HT-29 (cell line): ENCODE data around the gene SPAG5. TPM values are rescaled to one million over a fixed set of nuclear protein-coding genes. Genes with fewer than 3 reads are reported as not detected.
"Not testable (repeated sequence)": the region's sequence is repeated elsewhere in the genome, so short reads cannot be mapped to it uniquely, and the experiment has no call there.

Experiments used
- DNase-seq: peaks from one replicate; pipeline ENCODE4 v3.0.0-alpha.2; 2015; ENCODE audit warnings: low spot score
- total RNA-seq: library from RNA; depleted of rRNA; stranded (reverse); fragments of >200 nt; shearing (Covaris generic); gene quantifications from 2 replicates; pipeline ENCODE4 v1.2.3, GENCODE V29; 2014

Gene SPAG5
- total RNA-seq, 1 experiment from 2014 or later = 71.2 TPM

GRCh38 chr17:28610376-28610775, 11.6 kb upstream of the SPAG5 start:
- DNase-seq = no peak

GRCh38 chr17:28604031-28604430, 5.2 kb upstream of the SPAG5 start:
- not testable (repeated sequence) for DNase-seq

GRCh38 chr17:28599311-28600184, 723 bp upstream of the SPAG5 start:
- DNase-seq = peak; percentile 83

DNA sequence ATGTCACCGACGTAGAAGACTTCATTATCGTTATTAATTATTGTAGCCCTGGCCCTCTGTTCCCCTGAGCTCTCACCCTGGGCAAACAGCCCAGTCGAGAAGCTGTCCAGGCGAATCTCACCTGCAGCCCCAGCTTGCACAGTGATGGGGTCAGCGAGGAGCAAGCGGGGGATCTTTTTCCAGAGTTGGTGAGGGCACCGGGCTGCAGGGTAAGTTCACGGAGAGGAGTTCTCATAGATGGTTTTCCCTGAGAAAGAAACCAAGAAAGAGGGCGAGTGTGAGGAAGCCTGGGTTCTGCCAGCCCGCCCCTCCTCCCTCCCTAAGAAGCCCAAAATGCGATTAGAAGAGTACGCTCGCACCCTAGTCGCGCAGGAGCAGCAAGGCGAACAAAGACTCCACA, 436 bp downstream of the SPAG5 start:
- no peak for DNase-seq

GRCh38 chr17:28597606-28598383, 1.0 kb downstream of the SPAG5 start:
- no peak for DNase-seq

- DNase-seq = no peak
These were observed 6.6 kb downstream of the SPAG5 start for GRCh38 chr17:28592260-28592659.

- no peak for DNase-seq
These were observed 13.0 kb downstream of the SPAG5 start for GRCh38 chr17:28585851-28586250.

DNA sequence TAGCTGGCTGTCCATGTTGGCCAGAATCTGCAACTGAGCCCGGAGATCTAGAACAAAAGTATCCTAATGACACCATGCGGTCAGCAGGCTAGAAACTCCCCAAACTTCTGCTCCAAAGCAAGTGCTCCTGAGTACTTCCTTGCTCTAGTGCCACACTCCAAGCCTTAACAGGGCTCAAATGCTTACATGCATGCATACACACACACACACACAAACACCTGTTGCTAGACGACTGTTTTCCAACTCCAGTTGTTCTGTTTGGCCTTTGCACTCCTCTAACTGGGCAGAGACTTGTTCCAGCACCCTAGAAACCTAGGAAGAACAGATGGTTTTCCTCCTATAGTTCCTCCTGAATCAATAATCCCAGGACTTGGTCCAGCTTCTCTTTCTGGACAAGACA, 14.4 kb downstream of the SPAG5 start:
- no peak for DNase-seq

DNA sequence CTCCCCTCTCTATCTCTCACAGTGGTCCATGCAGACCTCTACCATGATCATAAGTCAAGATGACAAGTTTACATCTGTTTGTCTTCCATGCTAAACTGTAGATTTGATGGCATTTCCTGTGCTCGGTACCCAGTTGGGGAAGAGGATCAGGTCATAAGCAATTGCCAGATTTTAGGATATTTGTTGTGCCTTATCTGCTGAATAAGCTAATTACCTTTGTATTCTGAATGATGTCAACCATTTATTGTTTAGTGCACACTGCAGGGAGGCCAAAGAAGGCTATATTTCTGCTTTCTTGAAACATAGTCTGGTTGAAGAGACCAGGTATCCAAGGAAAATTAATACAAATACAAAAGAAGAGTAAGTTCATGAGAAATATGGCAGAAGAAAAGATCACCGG, 16.3 kb downstream of the SPAG5 start:
- DNase-seq = no peak

- DNase-seq = no peak
These were observed 17.9 kb downstream of the SPAG5 start for GRCh38 chr17:28580959-28581358.

DNA sequence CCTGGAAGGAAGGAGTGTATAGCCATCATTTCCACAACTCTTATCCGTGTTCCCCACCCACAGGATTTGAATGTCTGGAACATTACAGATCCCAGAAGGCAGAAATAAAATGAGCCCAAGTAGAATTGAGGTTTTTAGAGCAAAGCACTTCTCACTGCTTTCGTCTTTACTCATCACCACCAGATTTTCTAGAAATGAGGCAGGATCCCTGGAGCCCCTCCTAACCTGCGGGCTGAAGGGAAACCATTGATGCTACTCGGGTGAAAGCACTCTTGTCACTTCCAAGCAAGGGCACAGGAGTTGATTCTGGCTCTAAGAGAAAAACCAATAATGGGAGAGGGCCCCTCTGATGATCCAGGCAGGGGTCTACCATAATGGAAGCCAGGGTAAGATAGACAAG, 19.3 kb downstream of the SPAG5 start:
- no peak for DNase-seq

- no peak for DNase-seq
These were observed 20.3 kb downstream of the SPAG5 start for GRCh38 chr17:28578246-28579195.

GRCh38 chr17:28577466-28577824, 21.4 kb downstream of the SPAG5 start:
- peak; percentile 17 for DNase-seq

DNA sequence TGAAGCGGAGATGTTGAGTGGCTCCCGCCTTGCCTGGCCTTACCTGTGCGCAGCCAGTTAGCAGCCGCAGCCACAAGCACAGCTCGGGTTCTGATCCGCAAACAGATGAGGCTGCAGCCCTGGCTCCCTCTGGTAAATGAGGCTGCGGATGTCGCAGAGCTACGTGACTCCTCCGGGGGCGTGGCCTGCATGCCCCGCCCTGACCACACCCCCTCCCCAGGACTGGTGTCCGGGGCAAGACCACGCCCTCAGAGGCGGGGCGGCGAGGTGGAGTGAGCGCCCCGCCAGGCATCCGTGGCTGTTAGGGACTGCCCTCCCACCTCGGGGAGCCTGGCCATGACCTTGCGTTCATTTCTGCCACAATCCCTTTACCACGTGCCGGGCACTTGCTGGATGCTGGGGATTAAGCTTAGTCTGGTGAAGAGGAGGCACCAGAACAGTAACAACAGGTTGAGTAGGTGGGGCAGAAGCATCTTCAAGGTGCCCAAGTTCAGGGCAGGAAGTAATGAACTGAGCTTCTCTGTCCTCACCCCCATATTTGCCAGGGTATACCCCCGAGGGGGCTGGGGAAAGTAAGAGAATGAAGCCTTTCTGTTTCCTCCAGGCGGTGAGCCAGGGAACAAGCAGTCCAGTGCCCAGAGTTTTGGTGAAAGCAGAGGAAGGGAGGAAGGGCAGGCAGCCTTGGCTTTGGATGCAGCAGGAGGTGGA, 21.9 kb downstream of the SPAG5 start, which contains the start of gene ALDOC:
Gene ALDOC (minus strand): TSS at position 138 of the 708 bp plus-strand sequence. CDS start 1,363 bp downstream, outside the sequence.
- peak; percentile 93 for DNase-seq

DNA sequence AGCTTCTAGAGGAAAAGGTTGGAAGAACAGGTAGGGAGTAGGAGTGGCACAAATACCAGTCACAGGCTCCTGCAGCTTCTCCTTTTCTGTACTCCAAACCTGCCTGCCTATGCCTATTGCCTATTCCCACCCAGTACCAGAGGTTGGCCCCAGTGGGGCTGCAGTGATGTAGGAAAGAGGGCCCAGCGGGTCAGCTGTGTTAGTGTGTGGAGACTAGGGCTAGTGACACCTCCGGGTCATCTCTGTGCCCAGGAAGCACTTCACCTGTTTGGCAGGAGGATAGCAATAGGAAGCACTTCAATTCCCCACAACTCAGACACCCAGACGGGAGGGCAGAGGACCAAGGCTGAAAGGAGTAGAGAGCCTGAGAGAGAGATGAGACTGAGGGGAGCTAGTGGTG, 22.8 kb downstream of the SPAG5 start:
- DNase-seq = not testable (repeated sequence)

- no peak for DNase-seq
These were observed 23.6 kb downstream of the SPAG5 start for GRCh38 chr17:28575126-28575795.

DNA sequence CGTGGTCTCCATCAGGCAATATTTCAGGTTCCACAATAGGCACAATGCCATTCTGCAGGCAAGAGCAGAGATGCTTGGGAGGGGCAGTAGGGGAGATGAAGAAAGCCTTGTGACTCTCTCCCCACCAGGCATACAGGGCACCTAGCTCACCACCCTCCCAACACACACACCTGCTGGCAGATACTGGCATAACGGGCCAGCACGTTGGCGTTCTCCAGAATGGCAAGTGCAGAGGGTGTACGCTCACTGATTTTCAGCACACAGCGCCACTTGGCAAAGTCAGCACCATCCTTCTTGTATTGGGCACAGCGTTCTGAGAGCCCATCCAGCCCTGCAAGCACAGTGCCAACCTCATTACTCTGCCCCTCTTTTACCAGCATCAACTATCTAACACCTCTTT, 24.3 kb downstream of the SPAG5 start:
- DNase-seq = peak; percentile 23

DNA sequence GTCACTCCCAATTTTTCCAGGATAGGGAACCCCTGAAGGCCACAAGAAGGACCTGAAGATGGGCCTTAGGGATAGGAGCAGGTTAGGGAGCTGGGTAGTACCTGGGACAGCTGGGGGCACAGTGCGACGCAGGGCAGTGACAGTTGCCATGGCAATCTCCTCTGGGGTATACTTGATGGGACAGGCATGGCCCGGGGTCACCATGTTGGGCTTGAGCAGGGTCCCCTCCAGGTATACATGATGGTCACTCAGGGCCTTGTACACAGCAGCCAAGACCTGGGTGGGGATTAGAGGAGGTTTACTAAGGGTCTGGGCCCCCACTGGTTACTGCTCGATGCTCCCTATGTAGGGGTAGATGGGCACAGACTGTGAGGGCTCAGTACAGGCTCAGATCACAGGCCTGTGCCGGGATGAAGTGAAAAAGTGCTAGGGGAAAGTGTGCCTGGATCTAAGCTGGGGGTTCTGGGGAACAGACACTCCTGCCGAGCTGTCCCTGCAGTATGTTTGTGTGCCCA, 24.8 kb downstream of the SPAG5 start:
- DNase-seq = no peak

GRCh38 chr17:28573521-28573920, 25.3 kb downstream of the SPAG5 start:
- no peak for DNase-seq

- DNase-seq = no peak
These were observed 25.8 kb downstream of the SPAG5 start for GRCh38 chr17:28573040-28573380.
